GM18499 (cell line): ENCODE measurements around the gene ITGB8.

Experiments used
- ATAC-seq: cut with Tn5 transposase; IDR thresholded peaks from one replicate; pipeline ENCODE4 v1.9.1; 2021; ENCODE audit warnings: moderate number of reproducible peaks; ENCODE audit not compliant: insufficient read depth, unreplicated experiment

The ITGB8 gene

DNA sequence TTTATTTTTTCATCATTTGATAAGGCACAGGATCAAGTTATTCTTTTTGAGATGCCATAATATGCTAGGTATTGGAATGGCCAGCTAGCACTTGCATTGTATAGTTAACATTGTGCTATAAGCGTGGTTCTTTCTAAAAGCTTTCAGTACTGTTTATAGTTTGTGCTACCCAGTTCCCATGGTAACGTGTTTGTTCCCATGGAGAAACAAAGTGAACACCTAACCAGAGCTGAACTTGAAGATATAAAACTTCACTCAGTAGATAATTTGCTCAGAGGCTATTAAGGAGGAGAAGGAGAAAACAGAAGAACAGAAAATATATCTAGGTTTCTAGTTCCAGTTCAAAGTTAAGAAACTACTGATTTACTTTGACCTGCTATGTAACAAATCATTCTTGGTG is 23.6 kb upstream of the ITGB8 start:
- ATAC-seq, result peak; percentile 67

GRCh38 chr7:20307901-20308300 is 22.8 kb upstream of the ITGB8 start:
- no peak for ATAC-seq

DNA sequence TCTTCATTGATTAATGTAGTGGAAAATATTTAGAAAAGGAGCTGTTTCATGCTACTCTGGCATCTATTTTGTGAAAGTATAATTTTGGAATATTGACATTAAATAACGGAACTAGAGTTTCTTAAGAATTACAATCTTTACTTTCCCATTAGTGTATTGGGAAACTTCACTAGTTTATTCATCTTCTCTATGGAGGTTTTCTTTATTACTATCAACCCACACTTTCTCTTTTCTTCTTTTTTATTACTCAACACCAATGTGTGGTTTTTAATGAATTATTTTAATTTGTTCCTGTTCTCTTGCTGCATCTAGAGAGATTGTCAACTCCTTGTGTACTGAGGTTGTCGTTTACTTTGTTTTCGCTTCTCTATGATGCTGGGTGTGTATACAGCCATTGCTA is 20.4 kb upstream of the ITGB8 start:
- ATAC-seq, result no peak

DNA sequence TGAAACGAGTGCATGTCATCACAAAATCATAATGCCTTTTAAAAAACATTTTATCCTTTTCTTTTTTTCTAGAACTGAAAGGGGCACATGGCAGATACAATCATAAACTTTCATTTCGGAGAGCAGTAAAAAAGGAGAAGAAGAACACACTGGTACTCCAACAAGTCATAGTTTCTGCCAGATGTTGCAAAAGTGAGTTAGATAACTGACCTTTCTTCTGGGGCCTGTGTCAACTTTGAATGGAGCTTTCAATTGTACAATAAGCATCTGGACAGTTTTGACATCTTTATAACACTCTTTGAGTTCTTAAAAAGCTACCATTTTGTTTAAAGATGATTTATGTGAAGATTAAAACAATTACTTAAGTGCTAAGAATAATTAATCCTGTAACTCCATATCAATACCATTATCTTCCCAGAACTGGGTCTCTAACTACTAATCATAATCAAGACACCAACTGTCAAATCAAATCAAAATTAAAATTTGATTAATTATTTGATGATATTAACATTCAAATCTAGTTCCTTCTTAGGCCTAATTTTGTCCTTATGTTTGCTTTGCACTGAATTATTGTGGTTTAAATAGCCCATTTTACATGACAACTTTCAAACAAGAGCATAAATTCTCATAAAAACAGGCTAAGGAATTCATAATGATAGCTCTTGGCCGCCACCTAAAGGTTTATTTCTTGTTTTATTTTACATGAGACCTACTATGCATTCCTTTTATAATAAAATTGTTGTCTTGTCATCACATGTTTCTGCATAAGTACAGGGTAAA is 19.5 kb upstream of the ITGB8 start:
- peak; percentile 46 for ATAC-seq

DNA sequence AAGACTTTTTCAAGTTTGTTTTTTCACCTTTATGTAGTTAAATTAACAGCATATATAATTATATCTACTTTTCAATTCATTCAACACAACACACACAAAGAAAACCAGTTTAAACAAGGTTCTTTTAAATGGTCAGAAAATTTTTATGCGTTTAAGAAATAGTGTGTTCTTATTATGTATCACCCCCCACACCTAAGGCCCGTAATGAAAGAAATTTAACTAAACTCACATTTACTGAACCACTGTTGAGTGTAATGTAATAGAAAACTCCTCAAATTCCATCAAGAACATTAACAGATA is 19.0 kb upstream of the ITGB8 start:
- ATAC-seq, result no peak

- ATAC-seq, result no peak
Measured at GRCh38 chr7:20312562-20312961, 18.1 kb upstream of the ITGB8 start.

- ATAC-seq, result no peak
Measured at GRCh38 chr7:20313626-20314025, 17.1 kb upstream of the ITGB8 start.

GRCh38 chr7:20314198-20314597 is 16.5 kb upstream of the ITGB8 start:
- ATAC-seq, result no peak

GRCh38 chr7:20316706-20317105 is 14.0 kb upstream of the ITGB8 start:
- ATAC-seq, result no peak

DNA sequence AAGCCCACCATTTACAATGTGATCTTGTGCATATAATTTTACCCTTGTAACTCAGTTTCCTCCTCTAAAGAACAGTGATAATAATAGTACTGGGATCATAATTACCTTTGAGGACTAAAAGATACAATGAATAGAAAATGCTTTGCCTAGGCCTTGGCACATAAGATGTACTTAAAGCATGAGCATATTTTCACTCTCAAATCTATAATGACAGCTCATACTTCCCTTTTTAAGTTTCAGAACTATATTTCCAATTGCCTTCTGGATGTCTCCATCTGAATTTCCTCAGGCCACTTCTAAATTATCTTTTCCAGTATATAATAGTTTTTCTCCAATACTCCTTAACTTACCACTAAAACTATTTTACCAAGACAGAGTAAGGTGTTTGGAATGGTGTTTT is 13.3 kb upstream of the ITGB8 start:
- no peak for ATAC-seq

DNA sequence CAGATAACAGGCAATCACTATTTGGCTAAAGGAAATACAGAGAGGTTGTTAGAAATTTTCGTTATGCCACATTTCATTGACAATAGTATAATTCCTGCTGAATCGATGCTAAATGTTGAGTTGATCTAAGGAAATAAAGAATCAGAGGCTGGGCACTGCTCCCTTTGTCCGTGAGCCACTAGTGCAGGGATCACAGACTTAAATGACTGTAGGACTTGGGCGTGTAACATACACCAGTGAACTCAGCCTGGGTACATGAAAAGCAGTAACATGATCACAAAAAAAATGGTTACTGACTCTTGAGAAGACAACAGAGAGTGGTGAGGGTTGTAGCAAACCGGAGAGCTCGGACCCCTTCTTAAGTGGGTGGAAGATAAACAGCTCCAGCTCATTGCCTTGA is 11.8 kb upstream of the ITGB8 start:
- ATAC-seq, result no peak

DNA sequence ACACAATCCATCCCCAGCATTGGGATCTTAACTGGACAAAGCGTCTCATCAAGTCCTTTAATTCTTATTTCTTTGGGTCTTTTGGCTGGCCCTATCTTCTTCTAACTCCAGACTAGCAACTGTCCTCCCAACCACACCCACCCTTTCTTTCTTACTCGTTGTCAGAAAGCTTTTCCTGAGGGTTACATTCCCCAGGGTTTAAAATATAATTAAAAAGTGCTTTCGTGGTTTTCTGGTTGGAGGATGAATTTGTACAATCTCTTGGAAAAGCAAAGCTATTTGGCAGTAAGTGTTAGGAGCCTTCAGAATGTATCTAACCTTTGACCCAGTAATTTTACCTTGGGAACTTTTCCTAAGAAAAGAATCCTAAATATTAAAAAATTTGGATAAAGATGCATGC is 10.4 kb upstream of the ITGB8 start:
- no peak for ATAC-seq

- no peak for ATAC-seq
Measured at GRCh38 chr7:20320786-20321185, 9.9 kb upstream of the ITGB8 start.

DNA sequence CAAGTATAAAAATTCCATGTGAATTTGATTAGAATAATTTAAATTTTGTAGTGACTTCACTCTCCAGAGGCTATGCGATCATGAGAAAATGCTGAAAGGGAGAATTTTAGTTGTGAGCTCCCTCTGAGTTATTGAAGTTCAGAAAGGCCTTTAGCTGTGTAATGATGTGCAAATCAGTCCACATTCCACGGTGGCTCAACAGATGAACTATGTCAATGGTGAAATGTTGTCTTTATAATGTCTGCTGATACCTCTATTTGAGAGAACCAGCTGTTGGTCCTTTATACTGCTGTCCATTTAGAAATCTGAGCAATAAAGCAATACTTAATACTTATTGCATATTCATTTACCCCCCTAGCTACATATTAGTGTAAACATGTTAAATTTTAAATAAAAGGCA is 7.1 kb upstream of the ITGB8 start:
- ATAC-seq, result no peak

- ATAC-seq, result no peak
Measured at GRCh38 chr7:20326342-20326741, 4.4 kb upstream of the ITGB8 start.

DNA sequence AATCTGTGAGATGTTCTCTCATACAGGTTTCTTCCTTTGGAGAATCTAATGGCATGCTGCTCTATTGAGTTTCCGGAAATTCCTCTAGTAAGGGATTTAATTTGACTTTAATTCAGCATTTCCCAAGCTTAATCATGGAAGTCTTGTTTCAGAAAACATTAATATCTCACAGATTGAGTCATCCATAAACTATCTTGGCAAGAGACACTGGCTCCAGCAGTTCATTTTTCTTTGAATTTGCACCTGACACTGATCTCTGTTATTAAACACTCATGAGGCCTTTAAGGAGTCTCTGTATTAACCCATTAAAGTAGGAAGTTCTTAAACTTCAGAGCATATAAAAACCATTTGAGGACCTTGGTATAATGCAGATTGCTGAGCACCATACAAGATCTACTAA is 3.6 kb upstream of the ITGB8 start:
- ATAC-seq, result no peak

DNA sequence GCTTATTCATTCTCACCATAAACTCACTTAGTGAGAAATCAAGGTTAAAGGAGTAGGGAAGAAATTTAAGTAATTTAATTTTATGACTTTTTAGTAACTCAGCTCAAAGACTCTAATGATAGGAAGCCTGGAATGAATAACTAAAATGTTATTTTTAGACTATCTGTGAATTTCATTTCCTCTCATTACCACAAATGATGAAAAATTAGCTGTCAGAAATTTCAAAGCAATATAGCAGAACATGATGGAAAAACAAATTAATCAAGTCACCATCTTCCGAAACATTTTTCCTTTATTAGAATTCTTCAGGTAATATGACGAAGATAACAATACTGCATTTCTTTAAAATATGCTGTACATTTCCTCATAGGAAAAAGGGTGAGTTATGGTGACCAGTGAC is 2.7 kb upstream of the ITGB8 start:
- no peak for ATAC-seq

DNA sequence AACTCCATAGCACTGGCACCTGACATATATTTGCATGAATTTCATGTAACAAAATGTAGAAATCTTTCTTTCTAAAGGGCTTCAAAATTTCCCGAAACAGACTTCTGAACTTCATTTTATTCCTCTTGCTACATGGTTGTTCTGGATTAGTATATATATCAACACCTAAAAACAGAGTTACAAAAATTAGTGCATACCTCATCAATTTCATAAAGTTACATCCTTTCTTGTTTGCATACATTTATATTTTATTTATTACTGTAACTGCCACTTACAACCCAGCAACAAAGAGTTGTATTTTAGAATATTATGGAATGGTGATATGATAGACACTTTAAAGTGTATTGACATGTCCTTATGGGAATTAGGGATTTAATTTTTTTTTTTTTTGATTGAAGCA is 2.0 kb upstream of the ITGB8 start:
- ATAC-seq, result no peak

- peak; percentile 40 for ATAC-seq
Measured at GRCh38 chr7:20329389-20330238, 1.1 kb upstream of the ITGB8 start.

DNA sequence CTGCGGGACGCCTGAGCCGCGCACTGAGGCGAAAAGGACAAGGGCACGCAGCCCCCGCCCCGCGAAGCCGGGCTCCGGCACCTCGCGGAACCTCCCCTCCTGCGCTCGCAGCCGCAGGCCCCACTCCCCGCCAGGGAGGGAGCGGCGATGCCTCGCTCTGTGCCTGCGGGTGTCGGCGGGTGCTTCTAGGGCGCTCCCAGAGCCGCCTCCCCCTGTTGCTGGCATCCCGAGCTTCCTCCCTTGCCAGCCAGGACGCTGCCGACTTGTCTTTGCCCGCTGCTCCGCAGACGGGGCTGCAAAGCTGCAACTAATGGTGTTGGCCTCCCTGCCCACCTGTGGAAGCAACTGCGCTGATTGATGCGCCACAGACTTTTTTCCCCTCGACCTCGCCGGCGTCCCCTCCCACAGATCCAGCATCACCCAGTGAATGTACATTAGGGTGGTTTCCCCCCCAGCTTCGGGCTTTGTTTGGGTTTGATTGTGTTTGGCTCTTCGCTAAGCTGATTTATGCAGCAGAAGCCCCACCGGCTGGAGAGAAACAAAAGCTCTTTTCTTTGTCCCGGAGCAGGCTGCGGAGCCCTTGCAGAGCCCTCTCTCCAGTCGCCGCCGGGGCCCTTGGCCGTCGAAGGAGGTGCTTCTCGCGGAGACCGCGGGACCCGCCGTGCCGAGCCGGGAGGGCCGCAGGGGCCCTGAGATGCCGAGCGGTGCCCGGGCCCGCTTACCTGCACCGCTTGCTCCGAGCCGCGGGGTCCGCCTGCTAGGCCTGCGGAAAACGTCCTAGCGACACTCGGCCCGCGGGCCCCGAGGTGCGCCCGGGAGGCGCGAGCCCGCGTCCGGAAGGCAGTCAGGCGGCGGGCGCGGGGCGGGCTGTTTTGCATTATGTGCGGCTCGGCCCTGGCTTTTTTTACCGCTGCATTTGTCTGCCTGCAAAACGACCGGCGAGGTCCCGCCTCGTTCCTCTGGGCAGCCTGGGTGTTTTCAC is 519 bp downstream of the ITGB8 start:
- ATAC-seq, result peak; percentile 15
